HepG2 (cell line): Measurements from ENCODE around the gene RIPK3. TPM values are rescaled to one million over a fixed set of nuclear protein-coding genes. Genes with fewer than 3 reads are reported as not detected.

Experiments
- DMAP1 ChIP-seq: IDR thresholded peaks from 2 replicates; pipeline ENCODE4 v1.6.1; 2016
- EHMT2 ChIP-seq: fragments of 200-600 bp; sonication (generic); IDR thresholded peaks from 2 replicates; pipeline ENCODE4 v1.7.0; 2017; ENCODE audit warnings: antibody characterized with exemption, low read depth, low read length, borderline replicate concordance
- MATR3 ChIP-seq: sonication (generic); formaldehyde crosslinking; IDR thresholded peaks from 2 replicates; pipeline ENCODE4 v1.4.0; 2020; ENCODE audit warnings: missing genetic modification reagents
- PLRG1 ChIP-seq: fragments of 450-650 bp; conservative IDR thresholded peaks from 2 replicates; pipeline ENCODE4 v1.6.1; 2016
- RBM39 ChIP-seq: fragments of 200-400 bp; formaldehyde crosslinking; IDR thresholded peaks from one replicate; pipeline ENCODE4 v1.6.1; 2018; ENCODE audit warnings: antibody characterized with exemption, mild to moderate bottlenecking, low read depth, low read length; ENCODE audit not compliant: poor library complexity, severe bottlenecking
- REPIN1 ChIP-seq: sonication (generic); formaldehyde crosslinking; IDR thresholded peaks from 2 replicates; pipeline ENCODE4 v1.8.0; 2022; ENCODE audit warnings: missing genetic modification reagents, low read depth, mild to moderate bottlenecking, borderline replicate concordance
- SIN3B ChIP-seq: fragments of 150-350 bp; IDR thresholded peaks from 2 replicates; pipeline ENCODE4 v1.6.1; 2014; ENCODE audit warnings: low read length
- SNAI1 ChIP-seq: sonication (generic); formaldehyde crosslinking; IDR thresholded peaks from 2 replicates; pipeline ENCODE4 v1.5.0; 2020; ENCODE audit warnings: mild to moderate bottlenecking, missing genetic modification reagents, borderline replicate concordance
- SP4 ChIP-seq: sonication (generic); formaldehyde crosslinking; IDR thresholded peaks from 2 replicates; pipeline ENCODE4 v1.8.1; 2023; ENCODE audit warnings: mild to moderate bottlenecking, missing genetic modification reagents
- SP5 ChIP-seq: IDR thresholded peaks from 2 replicates; pipeline ENCODE4 v1.6.1; 2016; ENCODE audit warnings: low read depth, borderline replicate concordance
- TAF15 ChIP-seq: fragments of 200-400 bp; formaldehyde crosslinking; IDR thresholded peaks from one replicate; pipeline ENCODE4 v1.6.1; 2018; ENCODE audit warnings: mild to moderate bottlenecking, low read depth, low read length; ENCODE audit not compliant: poor library complexity, severe bottlenecking
- ZNF142 ChIP-seq: sonication (generic); formaldehyde crosslinking; IDR thresholded peaks from 2 replicates; pipeline ENCODE4 v1.4.0; 2020; ENCODE audit warnings: missing genetic modification reagents
- ZNF343 ChIP-seq: sonication (generic); formaldehyde crosslinking; IDR thresholded peaks from 2 replicates; pipeline ENCODE4 v1.4.0; 2020; ENCODE audit warnings: mild to moderate bottlenecking, missing genetic modification reagents
- ZNF547 ChIP-seq: sonication (generic); formaldehyde crosslinking; IDR thresholded peaks from 2 replicates; pipeline ENCODE4 v1.5.1; 2020; ENCODE audit warnings: mild to moderate bottlenecking, missing genetic modification reagents
- ZNF644 ChIP-seq: IDR thresholded peaks from 2 replicates; pipeline ENCODE4 v1.6.1; 2016; ENCODE audit warnings: low read depth
- ZNF775 ChIP-seq: sonication (generic); formaldehyde crosslinking; IDR thresholded peaks from 2 replicates; pipeline ENCODE4 v1.4.0; 2020; ENCODE audit warnings: missing genetic modification reagents, mild to moderate bottlenecking, moderate library complexity, borderline replicate concordance
- polyA plus RNA-seq, 8 experiments: library from polyadenylated mRNA; depleted of rRNA in 3 of 8; stranded (reverse) in 7 of 8; unstranded in 1 of 8; fragments of >200 nt; fragmentation: Illumina TruSeq in 4 of 8; extraction: Trizol in 4 of 8; gene quantifications; 2 replicates each; pipeline versions ENCODE4 v1.2.1 to v1.2.3, GENCODE V29; 2011 to 2016; ENCODE audit warnings: low read depth in 4 of 8, missing spikeins in 1 of 8, mixed read lengths in 1 of 8; ENCODE audit not compliant: insufficient read depth in 1 of 8
- total RNA-seq, 5 experiments: library from RNA; depleted of rRNA; stranded (reverse); fragments of >200 nt; fragmentation: Illumina TruSeq; extraction: Trizol; gene quantifications; 2 replicates each; pipeline ENCODE4 v1.2.3, GENCODE V29; 2016; ENCODE audit warnings: low read depth in 1 of 5

RIPK3 gene
- total and polyA plus RNA-seq, 2 of the 13 experiments (the other 11 are each of a cell fraction or from before 2014, with no cell fraction given) = not detected

GRCh38 chr14:24366721-24367513 lies 27.1 kb upstream of the RIPK3 start (continued):
- TF ChIP-seq TAF15 (no peak), RBM39 (peak; percentile 44), SP5 (CRISPR knock-in tag) (peak; percentile 46; the same call in 1 of the 2 replicates), SP4 (CRISPR knock-in tag) (0 out of 2 replicates have a peak, but pooled peaks have one; percentile 37), ZNF547 (CRISPR knock-in tag) (peak; percentile 79), PLRG1 (no peak), ZNF775 (CRISPR knock-in tag) (peak; percentile 48; the same call in 1 of the 2 replicates), ZNF142 (CRISPR knock-in tag) (0 out of 2 replicates have a peak, but pooled peaks have one; percentile 54), SIN3B (0 out of 2 replicates have a peak, but pooled peaks have one; percentile 44), EHMT2 (no peak; the same call in 1 of the 2 replicates), ZNF644 (no peak), DMAP1 (CRISPR knock-in tag) (0 out of 2 replicates have a peak, but pooled peaks have one; percentile 35), SNAI1 (CRISPR knock-in tag) (peak; percentile 60; the same call in 1 of the 2 replicates), MATR3 (CRISPR knock-in tag) (no peak), REPIN1 (CRISPR knock-in tag) (peak; percentile 27; the same call in 1 of the 2 replicates), ZNF343 (CRISPR knock-in tag) (peak; percentile 93; the same call in 1 of the 2 replicates)
